HEK293 (cell line): ENCODE measurements around the gene C1RL.

ENCODE experiments used
- CTCF ChIA-PET: fragments of 350-600 bp; formaldehyde crosslinking; extraction: SDS; loops from one replicate; lab custom pipeline; 2021; ENCODE audit warnings: antibody characterized with exemption; lab: Yijun Ruan, JAX
- POLR2A ChIA-PET: fragments of 300-600 bp; formaldehyde crosslinking; extraction: SDS; loops from one replicate; lab custom pipeline; 2020; ENCODE audit warnings: antibody characterized with exemption, inconsistent platforms; lab: Yijun Ruan, JAX
- H3K27ac ChIP-seq: fragments of 200-500 bp; sonication (Bioruptor generic); 2 replicates; pipeline ENCODE4 v1.5.1; 2014; ENCODE audit warnings: low read depth, low read length, control low read depth, inconsistent platforms; ENCODE audit errors: extremely low read depth
- H3K36me3 ChIP-seq, 2 experiments: fragments of 200-500 bp in 1 of 2; sonication (Bioruptor generic) in 1 of 2; 1 replicate in 1 of 2; 2 replicates in 1 of 2; pipeline ENCODE4 v1.5.1; 2014 to 2017; ENCODE audit warnings: inconsistent platforms in 2 of 2, low read length in 2 of 2; ENCODE audit not compliant: control insufficient read depth in 2 of 2, insufficient read depth in 1 of 2
- H3K4me1 ChIP-seq: fragments of 200-500 bp; sonication (Bioruptor generic); 2 replicates; pipeline ENCODE4 v1.5.1; 2014; ENCODE audit warnings: mild to moderate bottlenecking, low read length, inconsistent platforms; ENCODE audit not compliant: control insufficient read depth, insufficient read depth
- H3K4me3 ChIP-seq: 2 replicates; pipeline ENCODE4 v1.5.1; 2011; ENCODE audit warnings: low read depth, mild to moderate bottlenecking, control low read depth, low read length, moderate library complexity
- H3K9me3 ChIP-seq: fragments of 200-500 bp; sonication (Bioruptor generic); 2 replicates; pipeline ENCODE4 v1.5.1; 2014; ENCODE audit warnings: low read depth, low read length, inconsistent platforms; ENCODE audit not compliant: control insufficient read depth, insufficient read depth
- YY2 ChIP-seq: fragments of 450-650 bp; formaldehyde crosslinking; IDR thresholded peaks from 2 replicates; pipeline ENCODE4 v1.5.1; 2016; ENCODE audit warnings: missing biosample characterization, missing genetic modification characterization
- ZNF133 ChIP-seq: fragments of 450-650 bp; formaldehyde crosslinking; IDR thresholded peaks from 2 replicates; pipeline ENCODE4 v1.5.1; 2016; ENCODE audit warnings: missing biosample characterization, missing genetic modification characterization
- ZNF16 ChIP-seq: fragments of 450-650 bp; formaldehyde crosslinking; IDR thresholded peaks from 2 replicates; pipeline ENCODE4 v1.5.1; 2016; ENCODE audit warnings: low read depth, missing biosample characterization, missing genetic modification characterization
- ZNF48 ChIP-seq: fragments of 450-650 bp; formaldehyde crosslinking; IDR thresholded peaks from 2 replicates; pipeline ENCODE4 v1.5.1; 2016; ENCODE audit warnings: missing biosample characterization, missing genetic modification characterization
- ZNF510 ChIP-seq: fragments of 450-650 bp; formaldehyde crosslinking; IDR thresholded peaks from 2 replicates; pipeline ENCODE4 v1.5.1; 2018; ENCODE audit warnings: mild to moderate bottlenecking, missing genetic modification characterization, missing biosample characterization; ENCODE audit not compliant: insufficient replicate concordance
- ZNF596 ChIP-seq: fragments of 450-650 bp; IDR thresholded peaks from 2 replicates; pipeline ENCODE4 v1.5.0; 2018; ENCODE audit warnings: missing biosample characterization, mild to moderate bottlenecking, missing genetic modification characterization, moderate library complexity
- ZNF629 ChIP-seq: fragments of 450-650 bp; formaldehyde crosslinking; IDR thresholded peaks from 2 replicates; pipeline ENCODE4 v1.5.1; 2017; ENCODE audit warnings: missing biosample characterization, missing genetic modification characterization
- ZNF654 ChIP-seq: fragments of 450-650 bp; formaldehyde crosslinking; IDR thresholded peaks from 2 replicates; pipeline ENCODE4 v1.5.1; 2016; ENCODE audit warnings: low read depth, missing biosample characterization, missing genetic modification characterization
- ZNF704 ChIP-seq: fragments of 450-650 bp; formaldehyde crosslinking; IDR thresholded peaks from 2 replicates; pipeline ENCODE4 v1.5.1; 2016; ENCODE audit warnings: missing biosample characterization, missing genetic modification characterization
- TF ChIP-seq, protein P1 (sequence below): fragments of 450-650 bp; formaldehyde crosslinking; IDR thresholded peaks from 2 replicates; pipeline ENCODE4 v1.5.1; 2016; ENCODE audit warnings: missing biosample characterization, missing genetic modification characterization
- TF ChIP-seq, protein P2 (sequence below): fragments of 450-650 bp; formaldehyde crosslinking; IDR thresholded peaks from 2 replicates; pipeline ENCODE4 v1.5.1; 2016; ENCODE audit warnings: missing biosample characterization, missing genetic modification characterization

C1RL gene

DNA sequence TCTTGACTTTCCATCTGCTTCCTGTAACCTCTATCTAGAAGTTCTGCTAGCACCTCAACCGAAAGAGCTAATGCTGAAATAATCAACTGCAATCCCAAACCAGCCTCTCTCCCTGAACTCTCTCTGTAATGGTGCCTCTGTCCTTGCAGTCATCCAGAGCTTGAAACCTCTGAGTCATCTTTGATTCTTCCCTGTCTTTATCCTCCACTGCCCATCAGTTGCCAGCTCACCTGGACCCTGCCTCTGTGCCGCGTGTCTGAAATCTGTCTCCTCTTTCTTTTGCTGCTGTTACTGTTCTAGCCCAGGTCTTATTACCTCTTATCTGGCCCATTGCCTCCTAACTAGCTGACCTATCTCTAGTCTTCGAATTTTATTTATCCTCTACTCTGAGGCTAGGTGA lies 36.7 kb upstream of the C1RL start:
- Histone ChIP-seq H3K4me1 (no peaks in the 10 kb centered on the region), H3K36me3 (peaks cover 3 to 73% of the 10 kb centered on the region in 2 experiments; a peak in 2 of 3 replicates), H3K27ac (no peak overlapping the region)
- POLR2A ChIA-PET = no interaction called here
- no peak for TF ChIP-seq ZNF48 (tag by site-specific recombination)
- TF ChIP-seq, all 188 proteins: peak for 0
- CTCF ChIA-PET = interaction anchor here (0.6 to 3.5 kb wide), 9 partner anchors 9 to 660 kb away, joined by 3 to 43 read pairs (median 8); partner anchors contain the start of genes C1RL and PEX5
- H3K4me3 ChIP-seq = no peak overlapping the region
- no peaks in the 10 kb centered on the region for H3K9me3 ChIP-seq

DNA sequence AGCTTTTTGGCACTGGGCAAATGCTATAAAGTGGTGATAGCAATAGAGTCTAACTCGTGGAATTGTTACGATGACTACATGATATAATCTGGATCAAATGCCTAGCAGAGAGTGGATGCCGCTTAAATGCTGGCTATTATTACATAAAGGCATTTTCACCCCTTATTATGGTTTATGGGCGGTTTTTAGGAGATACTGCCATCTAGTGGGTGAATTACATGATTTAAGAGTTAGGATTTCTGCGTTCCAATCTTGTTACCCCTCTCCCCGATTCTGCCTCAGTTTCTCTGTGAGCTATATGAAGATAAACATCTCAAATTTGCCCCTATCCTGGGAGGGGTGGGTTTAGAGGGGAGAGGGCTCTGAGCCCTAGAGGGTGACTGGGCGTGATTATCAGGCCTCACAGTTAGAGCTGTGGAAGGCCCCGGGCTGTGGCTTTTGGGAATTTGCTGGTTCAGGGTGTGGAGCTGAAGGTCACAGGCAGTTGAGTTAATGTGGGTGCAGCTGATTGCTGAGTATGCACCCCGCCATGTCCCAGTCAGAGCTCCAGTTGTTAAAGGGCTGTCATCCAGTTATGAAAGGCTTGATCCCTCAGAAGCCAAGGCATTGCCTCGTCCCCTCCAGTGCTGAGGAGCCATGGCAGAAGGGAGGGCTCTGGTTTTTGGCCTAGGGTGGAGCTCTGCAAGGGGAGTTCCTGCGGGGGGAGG lies 35.6 kb upstream of the C1RL start:
- Histone ChIP-seq H3K4me1 (no peaks in the 10 kb centered on the region), H3K27ac (no peak overlapping the region), H3K9me3 (no peaks in the 10 kb centered on the region), H3K36me3 (peaks cover 3 to 68% of the 10 kb centered on the region in 2 experiments; a peak in 2 of 3 replicates), H3K4me3 (no peak overlapping the region)
- CTCF ChIA-PET = interaction anchor here (0.5 to 3.5 kb wide), 28 partner anchors 9 to 717 kb away, joined by 3 to 43 read pairs (median 4); partner anchors contain the start of genes C12orf57, C1RL, PEX5 and RNU7-1
- POLR2A ChIA-PET = no interaction called here
- TF ChIP-seq YY2 (tag by site-specific recombination) (no peak), ZNF133 (tag by site-specific recombination) (no peak), ZNF654 (peak; percentile 61), ZNF596 (tag by site-specific recombination) (no peak)
- TF ChIP-seq, protein P1, sequence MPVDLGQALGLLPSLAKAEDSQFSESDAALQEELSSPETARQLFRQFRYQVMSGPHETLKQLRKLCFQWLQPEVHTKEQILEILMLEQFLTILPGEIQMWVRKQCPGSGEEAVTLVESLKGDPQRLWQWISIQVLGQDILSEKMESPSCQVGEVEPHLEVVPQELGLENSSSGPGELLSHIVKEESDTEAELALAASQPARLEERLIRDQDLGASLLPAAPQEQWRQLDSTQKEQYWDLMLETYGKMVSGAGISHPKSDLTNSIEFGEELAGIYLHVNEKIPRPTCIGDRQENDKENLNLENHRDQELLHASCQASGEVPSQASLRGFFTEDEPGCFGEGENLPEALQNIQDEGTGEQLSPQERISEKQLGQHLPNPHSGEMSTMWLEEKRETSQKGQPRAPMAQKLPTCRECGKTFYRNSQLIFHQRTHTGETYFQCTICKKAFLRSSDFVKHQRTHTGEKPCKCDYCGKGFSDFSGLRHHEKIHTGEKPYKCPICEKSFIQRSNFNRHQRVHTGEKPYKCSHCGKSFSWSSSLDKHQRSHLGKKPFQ = no peak
- TF ChIP-seq, protein P2, sequence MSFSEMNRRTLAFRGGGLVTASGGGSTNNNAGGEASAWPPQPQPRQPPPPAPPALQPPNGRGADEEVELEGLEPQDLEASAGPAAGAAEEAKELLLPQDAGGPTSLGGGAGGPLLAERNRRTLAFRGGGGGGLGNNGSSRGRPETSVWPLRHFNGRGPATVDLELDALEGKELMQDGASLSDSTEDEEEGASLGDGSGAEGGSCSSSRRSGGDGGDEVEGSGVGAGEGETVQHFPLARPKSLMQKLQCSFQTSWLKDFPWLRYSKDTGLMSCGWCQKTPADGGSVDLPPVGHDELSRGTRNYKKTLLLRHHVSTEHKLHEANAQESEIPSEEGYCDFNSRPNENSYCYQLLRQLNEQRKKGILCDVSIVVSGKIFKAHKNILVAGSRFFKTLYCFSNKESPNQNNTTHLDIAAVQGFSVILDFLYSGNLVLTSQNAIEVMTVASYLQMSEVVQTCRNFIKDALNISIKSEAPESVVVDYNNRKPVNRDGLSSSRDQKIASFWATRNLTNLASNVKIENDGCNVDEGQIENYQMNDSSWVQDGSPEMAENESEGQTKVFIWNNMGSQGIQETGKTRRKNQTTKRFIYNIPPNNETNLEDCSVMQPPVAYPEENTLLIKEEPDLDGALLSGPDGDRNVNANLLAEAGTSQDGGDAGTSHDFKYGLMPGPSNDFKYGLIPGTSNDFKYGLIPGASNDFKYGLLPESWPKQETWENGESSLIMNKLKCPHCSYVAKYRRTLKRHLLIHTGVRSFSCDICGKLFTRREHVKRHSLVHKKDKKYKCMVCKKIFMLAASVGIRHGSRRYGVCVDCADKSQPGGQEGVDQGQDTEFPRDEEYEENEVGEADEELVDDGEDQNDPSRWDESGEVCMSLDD = no peak

GRCh38 chr12:7143564-7143963 lies 34.5 kb upstream of the C1RL start:
- H3K36me3 ChIP-seq = peaks cover 3 to 65% of the 10 kb centered on the region in 2 experiments; a peak in 2 of 3 replicates
- TF ChIP-seq ZNF16 (no peak), ZNF704 (tag by site-specific recombination) (no peak), ZNF510 (no peak), ZNF629 (tag by site-specific recombination) (no peak)
- ChIA-PET POLR2A (no interaction called here), CTCF (interaction anchor here (0.6 to 3.5 kb wide), 12 partner anchors 11 to 199 kb away, joined by 3 to 43 read pairs (median 6); partner anchors contain the start of genes C12orf57, C1RL, PEX5 and RNU7-1)
- no peak overlapping the region for H3K27ac ChIP-seq
- no peaks in the 10 kb centered on the region for H3K4me1 ChIP-seq
- H3K4me3 ChIP-seq = no peak overlapping the region
- H3K9me3 ChIP-seq = no peaks in the 10 kb centered on the region
